NCI-H1105 treated with DMSO at 0.1 percent for 48 hours (cell line): ENCODE data around the gene SLC35D3.
"Not testable (repeated sequence)": the region's sequence is repeated elsewhere in the genome, so short reads cannot be mapped to it uniquely, and the experiment has no call there.

Experiments used
- DNase-seq: peaks from one replicate; lab custom pipeline; 2025; lab: John Stamatoyannopoulos, UW

The SLC35D3 gene, protein sequence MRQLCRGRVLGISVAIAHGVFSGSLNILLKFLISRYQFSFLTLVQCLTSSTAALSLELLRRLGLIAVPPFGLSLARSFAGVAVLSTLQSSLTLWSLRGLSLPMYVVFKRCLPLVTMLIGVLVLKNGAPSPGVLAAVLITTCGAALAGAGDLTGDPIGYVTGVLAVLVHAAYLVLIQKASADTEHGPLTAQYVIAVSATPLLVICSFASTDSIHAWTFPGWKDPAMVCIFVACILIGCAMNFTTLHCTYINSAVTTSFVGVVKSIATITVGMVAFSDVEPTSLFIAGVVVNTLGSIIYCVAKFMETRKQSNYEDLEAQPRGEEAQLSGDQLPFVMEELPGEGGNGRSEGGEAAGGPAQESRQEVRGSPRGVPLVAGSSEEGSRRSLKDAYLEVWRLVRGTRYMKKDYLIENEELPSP

DNA sequence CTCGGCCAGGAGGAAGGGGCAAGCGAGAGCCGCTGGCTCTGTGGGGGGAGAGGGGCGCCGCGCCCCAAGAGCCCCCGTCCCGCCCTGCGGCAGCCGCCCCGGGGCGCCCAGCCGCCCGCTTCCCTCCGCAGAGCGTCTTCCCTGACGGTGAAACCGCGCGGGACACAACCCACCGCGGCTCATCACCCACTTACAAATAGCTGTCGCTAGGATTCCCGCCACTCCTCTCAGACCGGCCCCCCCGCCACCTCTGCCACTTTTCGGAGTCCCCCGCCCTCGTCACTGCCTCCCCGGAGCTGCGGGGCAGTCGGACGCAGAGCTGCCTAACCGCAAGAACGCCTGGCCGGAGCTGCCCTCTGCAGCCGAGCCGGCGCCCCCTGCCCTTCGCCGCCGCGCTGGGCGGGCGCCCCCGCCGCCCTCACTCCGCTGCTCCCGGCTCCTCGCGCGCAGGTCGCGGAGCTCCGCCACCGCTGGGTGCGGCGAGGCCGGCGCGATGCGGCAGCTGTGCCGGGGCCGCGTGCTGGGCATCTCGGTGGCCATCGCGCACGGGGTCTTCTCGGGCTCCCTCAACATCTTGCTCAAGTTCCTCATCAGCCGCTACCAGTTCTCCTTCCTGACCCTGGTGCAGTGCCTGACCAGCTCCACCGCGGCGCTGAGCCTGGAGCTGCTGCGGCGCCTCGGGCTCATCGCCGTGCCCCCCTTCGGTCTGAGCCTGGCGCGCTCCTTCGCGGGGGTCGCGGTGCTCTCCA, at the start of gene SLC35D3:
Gene SLC35D3, plus strand, starts transcription at position 366 of the 749 bp plus-strand sequence. Its CDS starts 128 bp downstream, at position 494.
- DNase-seq = peak; percentile 13

DNA sequence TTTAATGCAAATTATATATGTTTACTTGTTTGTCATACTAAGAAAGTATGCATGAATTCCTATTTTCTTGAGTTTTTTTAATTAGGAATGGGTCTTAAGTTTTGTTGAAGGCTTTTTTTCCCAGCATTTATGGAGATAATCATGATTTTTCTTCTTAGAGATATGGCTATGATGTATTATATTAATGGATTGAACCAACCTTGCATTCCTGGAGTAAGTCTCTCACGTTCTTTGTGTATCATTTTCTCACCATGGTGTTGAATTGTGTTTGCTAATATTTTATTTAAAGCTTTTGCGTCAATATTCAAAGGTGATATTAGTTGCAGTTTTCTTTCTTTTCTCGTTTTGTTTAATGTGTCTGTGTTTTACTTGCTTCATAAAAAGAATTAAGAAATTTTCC, 48.4 kb upstream of the SLC35D3 start:
- no peak for DNase-seq

DNA sequence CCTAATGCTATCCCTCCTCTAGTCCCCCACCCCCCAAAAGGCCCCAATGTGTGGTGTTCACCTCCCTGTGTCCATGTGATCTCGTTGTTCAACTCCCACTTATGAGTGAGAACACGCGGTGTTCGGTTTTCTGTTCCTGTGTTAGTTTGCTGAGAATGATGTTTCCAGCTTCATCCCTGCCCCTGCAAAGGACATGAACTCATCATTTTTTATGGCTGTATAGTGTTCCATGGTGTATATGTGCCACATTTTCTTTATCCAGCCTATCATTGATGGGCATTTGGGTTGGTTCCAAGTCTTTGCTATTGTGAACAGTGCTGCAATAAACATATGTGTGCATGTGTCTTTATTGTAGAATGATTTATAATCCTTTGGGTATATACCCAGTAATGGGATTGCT, 45.6 kb upstream of the SLC35D3 start:
- not testable (repeated sequence) for DNase-seq

DNA sequence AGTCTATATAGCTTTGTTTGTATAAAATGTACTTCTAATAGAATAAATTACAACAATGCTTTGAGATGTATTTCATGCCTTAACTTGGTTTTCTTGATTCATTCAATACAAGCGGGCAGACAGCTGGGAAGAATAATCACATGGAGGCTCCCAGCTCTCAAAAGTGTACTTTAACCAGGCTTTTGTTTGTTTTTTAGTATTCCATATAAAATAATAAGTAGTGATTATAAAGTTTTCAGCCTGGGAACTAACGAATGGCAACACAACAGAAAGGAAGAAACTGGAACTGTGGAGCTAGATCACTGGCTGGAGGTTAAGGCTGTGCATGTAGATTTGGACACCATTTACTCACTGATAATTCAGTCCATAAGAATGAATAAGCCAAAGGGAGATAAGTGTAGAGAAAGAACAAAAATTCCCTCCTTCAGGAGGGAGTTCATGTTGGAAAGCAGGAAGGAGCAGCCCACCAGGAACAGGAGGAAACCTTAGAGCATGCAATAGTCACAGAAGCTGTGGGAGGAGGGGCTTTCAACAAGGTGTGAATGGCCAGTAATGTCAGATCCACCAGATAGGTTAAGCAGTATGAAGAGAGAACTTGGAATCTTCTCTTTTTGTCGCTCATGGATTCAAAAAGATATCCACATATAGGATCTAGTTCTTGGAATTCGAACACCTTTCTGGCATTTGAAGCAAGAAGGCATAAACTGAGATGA, 41.2 kb upstream of the SLC35D3 start:
- no peak for DNase-seq

- no peak for DNase-seq
Measured at GRCh38 chr6:136886091-136886490, 36.0 kb upstream of the SLC35D3 start.

DNA sequence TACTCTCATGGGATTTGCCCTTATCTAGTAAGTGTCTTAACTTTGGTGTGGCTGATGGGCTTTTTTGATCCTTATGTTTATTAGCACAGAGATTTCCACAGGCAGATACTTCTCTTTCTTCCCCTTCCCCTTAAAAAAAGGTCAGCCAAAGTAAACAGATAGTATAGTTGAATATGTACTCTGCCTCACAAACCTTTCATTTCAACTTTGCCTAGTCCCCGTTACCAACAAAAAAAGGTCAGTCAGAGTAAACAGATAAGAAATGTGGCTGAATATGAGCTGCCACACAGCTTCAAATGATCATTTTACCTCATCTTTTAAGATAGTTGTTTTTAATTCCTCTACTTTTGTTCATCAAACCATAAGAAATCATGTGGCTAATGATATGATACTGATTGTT, 34.1 kb upstream of the SLC35D3 start:
- no peak for DNase-seq

GRCh38 chr6:136889271-136890193, 32.6 kb upstream of the SLC35D3 start:
- no peak for DNase-seq

DNA sequence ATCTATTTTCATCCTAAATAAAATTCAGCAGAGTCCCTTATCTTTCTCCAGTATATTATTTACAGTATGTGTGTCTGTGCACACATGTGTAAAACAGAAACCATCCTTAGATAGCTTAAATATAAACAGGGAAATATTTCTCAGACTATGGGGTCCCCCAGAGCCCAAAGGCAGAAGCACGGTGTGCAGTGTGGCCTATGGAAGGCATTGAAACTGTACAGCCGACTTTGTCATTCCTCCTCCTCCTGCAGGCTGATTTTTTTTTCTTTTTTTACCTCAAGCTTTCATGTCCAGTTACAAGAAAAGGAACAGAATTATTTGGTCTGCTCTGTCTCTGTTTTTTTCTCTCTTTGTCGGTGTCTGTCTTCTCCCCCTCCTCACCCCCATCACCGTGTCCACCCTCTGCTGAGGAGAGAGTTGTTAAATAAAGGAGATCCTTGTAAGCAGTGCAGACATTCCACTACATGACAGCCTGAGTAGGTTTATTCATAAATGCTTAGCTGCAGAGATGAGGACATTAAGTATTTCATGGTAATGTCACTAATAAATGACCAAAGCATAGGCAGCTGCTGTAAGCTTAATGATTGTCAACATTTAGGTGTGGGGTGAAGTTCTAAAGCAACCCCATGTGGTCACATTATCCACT, 31.8 kb upstream of the SLC35D3 start:
- DNase-seq = no peak

DNA sequence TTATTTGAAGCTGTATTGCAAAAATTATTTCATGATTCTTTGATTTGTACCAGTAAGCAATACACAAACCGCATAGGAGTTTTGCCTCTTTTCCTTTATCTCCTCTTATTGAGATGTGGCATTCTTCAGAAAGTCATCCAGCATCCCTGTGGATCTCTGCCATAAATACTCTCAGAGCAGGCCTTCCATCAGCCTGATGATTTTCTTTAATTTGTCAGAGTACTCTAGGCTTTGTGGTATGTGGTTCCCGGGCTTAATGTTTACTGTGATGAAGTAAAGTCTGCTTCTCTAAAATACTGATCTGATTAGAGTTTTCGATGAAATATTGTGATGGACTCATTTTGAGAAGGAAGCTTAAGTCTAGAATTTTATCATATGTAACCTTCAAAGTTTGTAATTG, 31.1 kb upstream of the SLC35D3 start:
- no peak for DNase-seq

DNA sequence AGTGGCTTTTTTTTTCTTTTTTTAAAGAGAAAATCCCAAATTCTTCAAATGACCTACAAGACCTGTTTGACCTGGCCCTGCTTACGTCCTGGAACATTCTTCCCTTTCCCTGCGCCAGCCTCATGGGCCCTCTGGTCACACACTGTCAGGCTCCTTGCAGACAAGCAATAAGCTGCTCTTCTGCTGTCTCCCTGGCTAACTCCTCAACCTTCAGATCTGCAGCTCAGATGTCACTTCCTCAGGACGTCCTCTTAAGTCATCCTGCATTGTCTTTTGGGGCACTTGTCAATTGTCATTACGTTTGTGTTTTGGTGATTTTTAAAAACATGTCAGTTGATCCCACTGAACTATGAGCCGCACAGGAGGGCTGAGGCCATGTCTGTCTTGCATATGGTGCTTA, 28.9 kb upstream of the SLC35D3 start:
- no peak for DNase-seq

- no peak for DNase-seq
Measured at GRCh38 chr6:136895901-136896300, 26.2 kb upstream of the SLC35D3 start.

- no peak for DNase-seq
Measured at GRCh38 chr6:136897071-136897470, 25.0 kb upstream of the SLC35D3 start.

DNA sequence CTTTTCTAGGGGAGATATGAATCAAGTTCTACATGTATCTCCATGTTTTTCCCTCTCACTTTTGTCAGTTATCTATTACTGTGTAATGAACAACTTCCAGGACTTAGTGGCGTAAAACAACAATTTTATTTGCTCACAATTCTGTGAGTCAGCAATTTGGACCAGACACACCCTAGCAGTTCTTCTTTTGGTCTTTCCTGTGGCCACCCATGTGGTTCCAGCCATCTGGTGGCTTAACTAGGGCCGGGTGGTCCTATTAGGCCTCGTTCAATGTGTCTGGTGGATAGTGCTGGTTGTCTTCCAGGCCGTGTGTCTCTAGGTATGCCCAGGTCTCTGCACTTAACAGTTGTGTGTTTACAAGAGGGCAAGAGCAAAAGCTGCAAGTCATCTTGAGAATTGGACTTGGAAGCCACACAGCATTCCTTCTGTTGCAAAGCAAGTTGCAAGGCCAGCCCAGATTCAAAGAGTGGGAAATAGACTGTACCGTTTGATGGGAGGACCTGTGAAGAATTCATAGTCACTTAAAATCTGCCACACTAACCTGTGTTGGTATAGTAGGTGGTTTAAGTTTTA, 20.8 kb upstream of the SLC35D3 start:
- no peak for DNase-seq

DNA sequence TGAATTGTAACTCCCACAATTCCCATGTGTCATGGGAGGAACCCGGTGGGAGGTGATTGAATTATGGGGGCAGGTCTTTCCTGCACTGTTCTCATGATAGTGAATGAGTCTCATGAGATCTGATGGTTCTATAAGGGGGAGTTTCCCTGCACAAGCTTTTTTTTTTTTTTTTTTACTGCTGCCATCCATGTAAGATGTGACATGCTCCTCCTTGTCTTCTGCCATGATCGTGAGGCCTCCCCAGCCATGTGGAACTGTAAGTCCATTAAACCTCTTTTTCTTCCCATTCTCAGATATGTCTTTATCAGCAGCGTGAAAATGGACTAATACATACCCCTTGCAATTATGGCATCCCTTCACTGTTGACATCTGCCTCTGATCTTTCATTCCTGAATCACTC, 17.6 kb upstream of the SLC35D3 start:
- DNase-seq = not testable (repeated sequence)

DNA sequence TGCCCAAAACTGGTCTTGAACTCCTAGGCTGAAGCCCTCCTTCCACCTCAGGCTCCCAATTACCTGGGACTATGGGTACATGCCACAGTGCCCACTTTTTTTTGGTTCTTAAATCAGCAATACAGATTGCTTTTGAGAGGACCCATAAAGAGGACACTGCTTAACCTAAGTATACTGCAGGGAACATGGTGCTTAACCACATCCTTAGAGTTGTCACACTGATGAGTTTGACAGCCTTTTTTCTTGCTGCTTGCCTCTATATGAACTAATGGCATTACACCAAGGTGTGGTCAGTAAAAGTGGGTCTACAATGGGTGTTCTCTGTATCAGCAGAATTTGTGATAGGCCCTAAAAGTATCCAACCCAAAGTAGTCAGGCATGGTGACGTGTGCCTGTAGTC, 7.2 kb upstream of the SLC35D3 start:
- DNase-seq = no peak

- no peak for DNase-seq
Measured at GRCh38 chr6:136918706-136919105, 3.4 kb upstream of the SLC35D3 start.

DNA sequence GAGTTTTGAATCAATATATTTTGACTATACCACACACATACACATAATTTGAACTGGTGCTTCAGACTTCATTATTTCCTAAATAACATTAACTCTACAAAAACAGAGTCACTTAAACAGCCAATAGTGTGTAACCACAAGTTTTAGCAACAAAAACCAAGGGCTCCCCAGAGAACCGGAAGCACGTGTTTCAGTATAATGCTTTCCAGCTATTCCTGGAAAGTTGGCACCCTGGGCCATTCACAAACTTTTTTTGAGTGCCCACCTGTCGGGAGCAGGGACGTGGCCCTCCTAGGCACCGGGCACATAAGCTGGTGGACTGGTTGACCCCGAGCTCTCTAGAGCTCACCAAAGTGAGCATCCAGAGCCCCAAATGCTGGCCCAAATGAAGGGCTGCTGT, 1.9 kb upstream of the SLC35D3 start:
- DNase-seq = peak; percentile 22

- DNase-seq = peak; percentile 30
Measured at GRCh38 chr6:136920671-136921380, 1.3 kb upstream of the SLC35D3 start.

DNA sequence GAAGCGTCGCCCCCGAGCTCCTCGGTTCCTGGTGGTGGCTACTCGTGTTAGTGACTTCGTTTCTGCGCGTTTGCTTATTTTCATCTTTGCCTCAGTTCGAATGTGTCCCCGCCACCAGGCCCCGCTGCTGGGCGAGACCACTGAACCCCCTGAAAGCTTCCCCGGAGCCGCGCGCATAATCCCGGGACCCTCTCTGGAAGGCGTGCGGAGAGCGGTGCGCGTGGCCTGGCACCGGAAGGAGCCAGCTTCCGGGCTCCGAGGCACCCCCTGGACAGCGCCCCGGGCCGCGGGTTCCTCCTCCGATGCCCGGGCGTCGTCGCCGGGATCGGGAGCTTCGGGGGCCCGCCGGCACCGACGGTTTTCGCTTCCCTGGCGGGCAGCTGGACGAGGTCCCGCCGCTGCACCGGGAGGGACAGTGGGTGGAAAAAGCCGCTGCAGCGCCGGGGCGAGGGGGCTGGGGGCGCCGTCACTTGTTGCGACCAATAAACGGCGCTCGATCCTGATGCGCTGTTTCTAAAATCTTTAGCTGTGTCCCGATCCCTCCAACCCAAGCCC, 643 bp upstream of the SLC35D3 start:
- DNase-seq = no peak

DNA sequence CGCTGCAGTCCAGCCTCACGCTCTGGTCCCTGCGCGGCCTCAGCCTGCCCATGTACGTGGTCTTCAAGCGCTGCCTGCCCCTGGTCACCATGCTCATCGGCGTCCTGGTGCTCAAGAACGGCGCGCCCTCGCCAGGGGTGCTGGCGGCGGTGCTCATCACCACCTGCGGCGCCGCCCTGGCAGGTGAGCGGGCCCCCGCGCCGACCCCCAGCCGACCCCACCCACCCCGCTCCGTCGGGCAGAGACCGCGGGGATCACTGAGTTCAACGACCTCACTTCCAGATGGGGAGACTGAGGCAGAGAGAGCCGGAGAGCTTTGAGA, 545 bp downstream of the SLC35D3 start:
- DNase-seq = no peak
